Inflammatory macrophage (primary cell): ENCODE measurements around the gene REPIN1.
A peak's percentile ranks its signal among the peaks of the same experiment; 100 is the strongest.

Experiments used
- DNase-seq, 2 donors: peaks; one replicate each; pipeline ENCODE4 v3.0.0-alpha.2; 2020 to 2022
- total RNA-seq, 18 experiments: gene quantifications; one replicate each; lab custom pipeline; 2026; ENCODE audit warnings: mixed read lengths in 6 of 18, inconsistent platforms in 2 of 18; lab: John Stamatoyannopoulos, UW

Gene REPIN1
- 18.5 to 182 (median 51.8) reads per million in 18 experiments for total RNA-seq

GRCh38 chr7:150368096-150368883 lies at the start of gene REPIN1:
TSS of gene REPIN1 (plus strand) at chr7:150368822. CDS start at chr7:150369712, 890 bp downstream.
- peak; percentile 78 to 89 for DNase-seq

GRCh38 chr7:150321788-150322113 lies 46.9 kb upstream of the REPIN1 start:
- DNase-seq: no peak

DNA sequence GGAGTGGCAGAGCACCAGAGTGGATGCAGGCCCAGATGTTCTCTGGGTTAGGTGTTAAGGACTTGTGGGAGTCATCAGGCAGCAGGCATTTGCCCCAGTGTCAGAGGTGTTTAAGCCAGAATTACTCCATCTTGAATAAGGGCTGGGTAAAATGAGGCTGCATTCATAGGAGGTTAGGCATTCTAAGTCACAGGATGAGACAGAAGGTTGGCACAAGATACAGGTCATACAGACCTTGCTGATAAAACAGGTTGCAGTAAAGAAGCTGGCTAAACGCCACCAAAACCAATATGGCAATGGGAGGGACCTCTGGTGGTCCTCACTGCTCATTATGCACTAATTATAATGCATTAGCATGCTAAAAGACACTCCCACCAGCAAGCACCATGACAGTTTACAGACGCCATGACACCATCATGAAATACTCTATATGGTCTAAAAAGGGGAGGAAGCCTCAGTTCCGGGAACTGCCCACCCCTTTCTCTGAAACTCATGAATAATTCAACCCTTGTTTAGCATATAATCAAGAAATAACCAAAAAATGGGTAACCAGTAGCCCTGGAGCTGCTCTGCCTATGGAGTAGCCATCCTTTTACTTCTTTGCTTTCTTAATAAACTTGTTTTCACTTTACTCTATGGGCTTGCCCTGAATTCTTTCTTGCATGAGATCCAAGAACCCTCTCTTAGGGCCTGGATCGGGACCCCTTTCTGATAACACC lies 46.3 kb upstream of the REPIN1 start:
- peak; percentile 21 to 39 for DNase-seq

DNA sequence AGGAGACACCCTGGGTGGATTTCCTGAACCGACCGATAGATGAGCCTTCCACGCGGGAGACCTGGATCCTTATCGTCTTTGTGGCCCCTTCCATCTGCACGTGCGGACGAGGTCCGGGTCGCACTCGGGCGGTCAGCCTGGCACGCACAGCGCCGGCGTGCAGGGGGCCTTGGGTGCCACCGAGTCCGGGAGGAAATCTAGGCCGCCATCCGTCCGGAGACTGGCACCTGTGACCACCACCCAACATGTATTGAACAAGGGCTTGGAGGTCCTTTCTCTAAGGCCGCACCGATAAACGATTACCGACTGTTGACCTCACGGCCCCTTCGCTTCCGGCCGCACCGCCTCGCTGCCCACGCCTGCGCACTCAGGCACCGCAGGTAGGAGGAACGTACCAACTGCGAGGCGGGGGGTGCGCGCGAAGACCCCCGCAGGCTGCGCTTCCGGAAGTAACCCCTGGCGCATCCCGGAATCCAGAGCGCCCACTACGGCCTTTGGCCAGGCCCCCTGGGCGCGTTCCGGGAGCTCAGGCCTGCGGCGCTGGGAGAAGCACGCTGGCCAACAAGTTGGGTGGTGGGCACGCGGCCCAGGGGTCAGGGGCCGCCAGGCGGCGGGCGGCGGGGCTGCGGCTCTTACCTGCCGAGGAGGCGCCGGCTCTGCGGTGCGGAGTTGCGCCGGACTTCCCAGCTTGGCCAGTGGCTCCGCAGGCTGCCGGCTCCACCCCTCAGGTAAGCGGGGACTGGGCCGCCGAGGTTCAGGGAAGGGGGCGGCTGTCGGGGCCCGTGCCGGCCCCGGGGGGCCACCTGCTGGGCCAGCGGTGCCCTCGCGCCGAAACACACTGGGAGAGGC lies 45.6 kb upstream of the REPIN1 start, which contains the start of the genes ACTR3C and LRRC61:
TSS of gene ACTR3C (minus strand) at position 713 of the 849 bp plus-strand sequence. CDS start 28,249 bp downstream, outside the sequence.
TSS of gene LRRC61 (plus strand) at position 523 of the 849 bp plus-strand sequence. CDS start 13,507 bp downstream, outside the sequence.
- peak; percentile 11 to 37 for DNase-seq

DNA sequence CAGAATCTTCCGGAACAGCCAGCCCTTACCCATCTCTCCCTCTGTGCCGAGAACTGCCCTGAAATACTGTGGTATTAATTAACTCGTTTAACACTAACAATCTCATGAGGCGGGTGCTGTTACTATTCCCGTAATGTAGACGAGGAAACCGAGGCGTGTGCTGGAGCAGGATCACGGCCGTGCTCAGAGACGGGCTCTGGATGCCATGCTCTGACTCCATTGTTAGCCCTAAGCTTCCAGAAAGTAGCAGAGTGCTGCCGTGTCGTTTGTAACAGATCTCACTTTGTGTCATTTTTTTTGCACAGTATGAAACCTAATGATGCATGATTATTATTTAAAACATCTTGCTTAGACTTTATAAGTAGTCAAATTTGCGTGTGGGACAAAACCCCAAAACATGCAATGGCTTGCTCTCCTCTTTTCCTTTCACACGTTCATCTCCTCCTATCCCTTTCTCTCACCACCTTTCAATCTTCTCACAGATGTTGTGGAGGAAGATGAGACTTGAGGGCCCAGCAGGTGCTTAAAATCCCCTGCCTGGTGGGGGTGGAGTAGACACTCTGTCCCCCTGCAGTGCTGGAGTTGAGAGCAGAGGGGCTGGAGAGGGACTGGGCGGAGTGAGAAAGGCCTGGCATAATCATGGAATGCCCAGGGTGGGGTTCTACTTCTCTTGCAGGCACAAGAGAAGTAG lies 44.8 kb upstream of the REPIN1 start:
- no peak for DNase-seq

DNA sequence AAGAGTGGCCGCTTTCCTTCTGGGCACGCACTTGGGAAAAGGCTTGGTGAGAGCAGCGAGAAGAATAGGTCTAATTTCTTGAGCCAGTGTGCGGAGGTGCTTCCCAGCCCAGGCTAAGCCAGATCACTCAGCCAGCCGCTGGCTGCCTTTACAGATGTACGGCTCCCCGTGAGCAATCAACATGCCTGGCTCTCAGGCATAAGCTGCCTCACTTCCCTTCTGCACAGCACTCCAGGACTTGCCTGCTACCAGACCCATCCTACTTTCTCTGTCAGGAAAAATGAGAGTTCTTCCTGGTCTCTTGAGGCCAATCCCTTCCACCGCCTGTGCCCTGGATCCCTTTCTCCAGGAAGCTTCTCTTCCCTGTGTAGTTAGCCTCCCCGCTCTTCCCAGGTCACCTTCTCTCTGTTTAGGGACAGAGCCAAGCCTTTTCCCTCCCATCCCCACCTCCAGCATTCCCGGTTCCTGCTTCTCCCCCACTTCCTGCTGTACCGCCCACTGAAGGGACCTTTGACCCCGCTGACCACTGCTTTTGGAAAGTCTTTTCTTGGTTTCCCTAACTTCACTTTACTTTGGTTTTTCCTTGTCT lies 44.2 kb upstream of the REPIN1 start:
- DNase-seq: peak in 1 of 2 donors; percentile 18

DNA sequence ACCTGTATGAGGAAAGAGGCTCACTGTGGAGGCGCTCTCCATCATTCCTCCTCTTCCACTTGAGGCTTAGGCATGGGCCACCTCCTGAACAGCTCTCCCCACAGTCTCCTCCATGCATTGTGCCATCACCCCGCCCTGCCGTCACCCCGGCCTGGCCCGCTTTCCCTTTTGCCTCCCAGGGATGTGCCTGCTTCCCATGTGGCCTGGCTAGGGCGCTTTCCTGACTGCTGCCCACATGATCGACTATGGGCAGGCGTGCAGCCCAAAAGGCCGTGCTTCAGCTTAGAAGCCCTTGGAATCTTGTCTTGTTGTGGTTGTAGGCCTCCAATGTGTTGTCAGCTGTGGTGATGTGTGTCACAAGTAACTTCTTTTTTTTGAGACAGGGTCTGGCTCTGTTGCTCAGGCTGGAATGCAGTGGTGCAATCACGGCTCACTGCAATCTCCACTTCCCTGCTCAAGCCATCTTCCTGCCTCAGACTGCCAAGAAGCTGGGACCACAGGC lies 43.5 kb upstream of the REPIN1 start:
- DNase-seq: peak; percentile 86 to 90

DNA sequence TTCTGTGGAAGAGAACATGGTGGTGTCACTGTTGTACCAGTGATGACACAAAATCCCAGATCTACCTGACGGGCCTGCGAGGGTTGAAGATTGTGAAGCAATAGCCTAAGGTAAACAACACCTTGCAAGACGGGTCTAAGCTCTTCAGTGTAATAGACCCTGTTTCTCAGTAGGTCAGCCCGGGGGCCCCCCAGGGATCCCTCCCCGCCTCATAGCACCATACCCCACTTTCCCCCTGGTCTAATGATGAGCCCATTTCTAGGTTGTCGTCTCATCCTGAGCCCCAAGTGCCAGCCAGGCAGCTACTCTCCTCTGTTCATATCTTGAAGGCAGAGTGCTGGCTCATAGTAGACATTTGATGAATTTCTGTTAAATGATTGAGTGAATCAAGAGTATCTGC lies 42.7 kb upstream of the REPIN1 start:
- no peak for DNase-seq

GRCh38 chr7:150326657-150327268 lies 41.9 kb upstream of the REPIN1 start:
- no peak for DNase-seq

- no peak for DNase-seq
These were observed 41.3 kb upstream of the REPIN1 start for GRCh38 chr7:150327308-150327707.

- DNase-seq: no peak
These were observed 39.1 kb upstream of the REPIN1 start for GRCh38 chr7:150329331-150330120.

DNA sequence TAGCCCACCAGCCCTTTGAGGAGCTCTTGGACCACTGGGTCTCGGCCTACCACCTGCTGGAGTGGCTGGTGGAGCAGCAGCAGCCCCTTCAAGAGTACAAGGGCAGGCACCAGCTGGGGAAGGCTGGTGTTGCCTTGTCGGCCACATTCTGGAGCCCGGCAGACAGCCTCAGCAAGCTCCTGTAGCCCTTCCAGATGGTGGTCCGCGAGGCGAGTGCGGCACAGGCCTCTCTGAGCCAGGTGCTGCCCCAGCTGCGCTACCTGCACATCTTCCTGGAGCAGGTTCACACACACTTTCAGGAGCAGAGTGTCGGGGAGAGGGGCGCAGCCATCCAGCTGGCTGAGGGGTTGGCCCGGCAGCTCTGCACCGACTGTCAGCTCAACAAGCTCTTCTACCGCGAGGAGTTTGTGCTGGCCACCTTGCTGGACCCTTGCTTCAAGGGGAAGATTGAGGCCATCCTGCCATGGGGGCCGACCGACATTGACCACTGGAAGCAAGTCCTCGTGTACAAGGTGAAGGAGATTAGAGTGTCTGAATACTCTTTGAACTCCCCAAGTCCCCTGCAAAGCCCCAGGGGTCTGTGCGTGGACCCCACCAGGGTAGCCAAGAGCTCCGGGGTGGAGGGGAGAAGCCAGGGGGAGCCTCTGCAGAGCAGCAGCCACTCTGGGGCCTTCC lies 38.3 kb upstream of the REPIN1 start:
- DNase-seq: no peak

DNA sequence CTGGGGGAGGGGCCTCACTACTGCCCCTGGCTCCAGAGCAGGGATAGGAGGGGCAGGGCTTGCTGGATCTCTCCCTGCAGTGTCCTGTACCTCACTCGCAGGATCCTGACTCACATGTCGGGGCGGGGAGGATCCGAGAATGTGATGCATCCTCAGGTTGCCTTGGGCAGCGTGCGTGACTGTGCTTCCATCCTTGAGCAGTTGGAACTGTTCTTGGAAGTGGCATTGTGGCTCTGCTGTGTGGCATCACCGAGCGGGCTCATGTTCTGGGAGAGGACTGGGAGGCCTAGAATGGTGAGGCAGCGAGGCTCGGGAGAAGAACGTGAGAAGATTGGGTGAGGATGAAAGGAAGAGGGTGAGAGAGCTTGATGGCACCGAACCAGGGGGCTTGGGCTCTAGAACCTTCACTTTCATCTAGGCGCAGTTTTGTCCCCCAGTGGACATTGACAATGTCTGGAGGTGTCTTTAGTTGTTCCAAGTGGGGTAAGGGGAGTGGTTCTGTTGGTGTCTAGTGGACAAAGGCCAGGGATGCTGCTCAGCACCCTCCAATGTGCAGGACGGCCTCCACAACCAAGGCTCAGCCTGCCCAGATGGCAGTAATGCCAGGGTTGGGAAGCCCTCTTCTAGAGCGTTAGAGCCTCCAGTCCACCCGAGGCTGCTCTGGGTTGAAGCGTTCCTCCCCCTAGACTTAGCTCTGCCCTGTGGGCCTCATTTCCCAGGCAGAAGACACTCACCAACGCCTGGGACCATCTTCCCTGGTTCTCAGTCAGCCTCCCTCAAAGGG lies 35.6 kb upstream of the REPIN1 start:
- no peak for DNase-seq

GRCh38 chr7:150333659-150334058 lies 35.0 kb upstream of the REPIN1 start:
- no peak for DNase-seq

DNA sequence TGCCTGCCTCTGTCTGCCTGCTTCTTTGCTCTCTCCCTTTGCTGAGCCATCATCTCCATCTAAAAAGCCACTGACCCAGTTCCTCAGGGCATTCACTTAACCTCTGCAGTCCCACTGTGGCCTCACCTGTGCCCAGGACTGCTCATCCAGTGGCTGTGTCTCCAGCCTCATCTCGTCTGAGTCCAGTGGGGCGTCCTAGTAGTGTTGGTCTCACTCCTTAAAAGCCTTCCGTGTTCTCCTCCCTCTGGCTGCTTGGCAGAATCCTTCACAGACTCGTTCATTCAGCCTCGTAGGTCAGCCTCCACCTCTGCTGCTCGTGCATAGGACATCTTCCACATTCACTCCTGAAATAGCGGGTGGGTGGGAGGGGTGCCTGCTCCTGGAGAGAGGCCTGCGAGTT lies 34.5 kb upstream of the REPIN1 start:
- no peak for DNase-seq

DNA sequence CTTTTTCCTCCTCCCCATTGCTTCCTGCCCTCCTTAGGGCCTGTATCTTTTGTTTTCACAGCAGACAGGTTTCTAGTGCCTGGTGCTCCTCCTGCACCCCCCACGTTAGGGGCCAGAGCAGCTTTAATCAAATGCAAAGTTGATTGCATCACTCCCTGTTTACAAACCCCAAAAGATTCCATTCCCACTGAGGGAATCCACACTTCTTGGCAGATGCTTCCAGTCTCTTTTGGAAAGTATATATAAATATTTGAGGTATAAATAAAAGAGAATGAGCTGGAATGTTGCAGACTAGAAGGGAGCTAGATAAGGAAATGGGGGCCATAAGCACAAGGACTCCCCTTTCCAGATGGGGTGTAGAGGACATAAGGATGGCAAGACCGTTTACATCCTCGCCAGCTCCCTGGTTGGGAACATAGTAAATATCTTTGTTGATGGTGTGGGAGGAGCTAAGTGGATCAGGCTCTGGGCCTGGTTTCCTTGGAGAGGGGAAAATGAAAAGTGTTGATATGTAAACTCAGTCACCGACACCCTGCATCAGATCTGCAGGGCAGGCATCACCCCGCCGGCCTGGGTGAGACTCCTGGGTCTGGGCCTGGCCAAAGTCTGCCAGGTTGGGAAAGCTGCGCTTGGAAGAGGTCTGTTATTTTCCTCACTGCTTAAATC lies 33.4 kb upstream of the REPIN1 start:
- no peak for DNase-seq

DNA sequence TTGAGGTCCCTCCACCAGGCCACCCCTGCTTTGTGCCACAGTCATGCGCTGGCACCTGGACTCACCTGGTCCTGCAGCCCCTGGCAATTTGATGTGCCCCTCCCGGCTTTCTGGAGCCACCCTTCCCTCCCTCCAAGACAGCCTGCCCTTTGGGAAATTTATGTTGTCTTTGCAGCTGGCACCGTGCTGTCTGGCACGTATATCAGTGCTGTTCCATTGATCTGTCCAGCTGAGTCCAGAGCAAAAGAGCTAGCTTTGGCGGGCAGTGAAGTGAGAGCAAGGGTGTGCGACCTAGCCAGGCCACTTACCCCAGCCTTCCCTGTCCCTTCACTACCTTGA lies 32.9 kb upstream of the REPIN1 start:
- no peak for DNase-seq

GRCh38 chr7:150336746-150337145 lies 31.9 kb upstream of the REPIN1 start:
- no peak for DNase-seq
